Measurements from ENCODE around the gene PIK3R5.

Gene PIK3R5

DNA sequence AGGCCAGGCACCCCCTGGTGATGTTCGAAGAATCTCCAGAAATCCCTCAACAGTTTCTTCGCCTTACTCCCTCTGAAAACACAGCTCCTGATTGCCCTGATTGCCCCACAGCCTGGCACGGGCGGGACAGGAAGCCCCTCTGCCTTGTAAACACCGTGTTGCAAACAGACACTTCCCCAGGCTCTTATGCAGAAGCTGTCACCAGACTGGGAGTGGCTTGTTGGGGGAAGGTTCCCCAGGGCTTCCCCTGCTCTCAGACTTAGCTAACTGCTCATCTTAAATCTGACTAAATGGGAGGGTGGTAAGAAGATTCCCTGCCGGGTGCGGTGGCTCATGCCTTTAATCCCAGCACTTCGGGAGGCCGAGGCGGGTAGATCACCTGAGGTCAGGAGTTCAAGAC is 11.2 kb downstream of the PIK3R5 start:
- Mint-ChIP-seq H3K4me1 (peaks cover 14% of the 10 kb centered on the region), H3K36me3 (ENCODE audit: low read depth) (no peaks in the 10 kb centered on the region), H3K4me3 (no peak overlapping the region), H3K27me3 (ENCODE audit: low read depth, poor library complexity) (peaks cover 50% of the 10 kb centered on the region), H3K27ac (no peak overlapping the region), H3K9me3 (peaks cover 3% of the 10 kb centered on the region)
- DNase-seq: no peak
- TF ChIP-seq, protein P1, sequence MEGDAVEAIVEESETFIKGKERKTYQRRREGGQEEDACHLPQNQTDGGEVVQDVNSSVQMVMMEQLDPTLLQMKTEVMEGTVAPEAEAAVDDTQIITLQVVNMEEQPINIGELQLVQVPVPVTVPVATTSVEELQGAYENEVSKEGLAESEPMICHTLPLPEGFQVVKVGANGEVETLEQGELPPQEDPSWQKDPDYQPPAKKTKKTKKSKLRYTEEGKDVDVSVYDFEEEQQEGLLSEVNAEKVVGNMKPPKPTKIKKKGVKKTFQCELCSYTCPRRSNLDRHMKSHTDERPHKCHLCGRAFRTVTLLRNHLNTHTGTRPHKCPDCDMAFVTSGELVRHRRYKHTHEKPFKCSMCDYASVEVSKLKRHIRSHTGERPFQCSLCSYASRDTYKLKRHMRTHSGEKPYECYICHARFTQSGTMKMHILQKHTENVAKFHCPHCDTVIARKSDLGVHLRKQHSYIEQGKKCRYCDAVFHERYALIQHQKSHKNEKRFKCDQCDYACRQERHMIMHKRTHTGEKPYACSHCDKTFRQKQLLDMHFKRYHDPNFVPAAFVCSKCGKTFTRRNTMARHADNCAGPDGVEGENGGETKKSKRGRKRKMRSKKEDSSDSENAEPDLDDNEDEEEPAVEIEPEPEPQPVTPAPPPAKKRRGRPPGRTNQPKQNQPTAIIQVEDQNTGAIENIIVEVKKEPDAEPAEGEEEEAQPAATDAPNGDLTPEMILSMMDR (IDR thresholded peaks at IDR 0.05): no peak

GRCh38 chr17:8953156-8953885 is 12.2 kb downstream of the PIK3R5 start:
- Mint-ChIP-seq H3K27me3 (ENCODE audit: low read depth, poor library complexity) (peaks cover 48% of the 10 kb centered on the region), H3K4me1 (peaks cover 14% of the 10 kb centered on the region)

DNA sequence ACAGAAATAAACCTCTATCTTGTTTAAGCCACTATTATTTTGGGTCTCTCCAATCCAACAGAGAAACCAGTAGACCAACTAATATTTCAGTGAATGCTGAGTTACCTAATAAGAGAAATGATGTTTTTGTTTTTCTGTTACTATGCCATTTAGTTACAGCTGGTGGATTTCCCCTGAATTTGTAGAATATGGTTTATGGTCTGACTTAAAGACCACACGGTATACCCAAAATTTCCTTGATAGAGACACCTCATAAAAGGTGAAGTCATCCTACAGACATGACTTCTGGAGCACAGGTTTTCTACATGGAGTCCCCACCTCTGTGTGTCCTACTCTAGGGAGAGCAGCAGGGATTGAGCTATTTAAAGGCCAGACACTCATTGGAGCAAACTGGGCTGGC is 13.3 kb downstream of the PIK3R5 start:
- H3K27ac Mint-ChIP-seq: no peak overlapping the region
- H3K4me1 Mint-ChIP-seq: peaks cover 14% of the 10 kb centered on the region
- TF ChIP-seq, protein P1 (IDR thresholded peaks at IDR 0.05): no peak
- no peaks in the 10 kb centered on the region for H3K36me3 Mint-ChIP-seq (ENCODE audit: low read depth)
- no peak overlapping the region for H3K4me3 Mint-ChIP-seq
- peaks cover 7% of the 10 kb centered on the region for H3K9me3 Mint-ChIP-seq
- H3K27me3 Mint-ChIP-seq (ENCODE audit: low read depth, poor library complexity): peaks cover 49% of the 10 kb centered on the region
- DNase-seq: no peak

More at GRCh38 chr17:8953156-8953885, 12.2 kb downstream of the PIK3R5 start:
- peaks cover 3% of the 10 kb centered on the region for H3K9me3 Mint-ChIP-seq
- TF ChIP-seq, protein P1 (IDR thresholded peaks at IDR 0.05): no peak
- no peaks in the 10 kb centered on the region for H3K36me3 Mint-ChIP-seq (ENCODE audit: low read depth)
- no peak for DNase-seq
- H3K27ac Mint-ChIP-seq: no peak overlapping the region
- no peak overlapping the region for H3K4me3 Mint-ChIP-seq

DNA sequence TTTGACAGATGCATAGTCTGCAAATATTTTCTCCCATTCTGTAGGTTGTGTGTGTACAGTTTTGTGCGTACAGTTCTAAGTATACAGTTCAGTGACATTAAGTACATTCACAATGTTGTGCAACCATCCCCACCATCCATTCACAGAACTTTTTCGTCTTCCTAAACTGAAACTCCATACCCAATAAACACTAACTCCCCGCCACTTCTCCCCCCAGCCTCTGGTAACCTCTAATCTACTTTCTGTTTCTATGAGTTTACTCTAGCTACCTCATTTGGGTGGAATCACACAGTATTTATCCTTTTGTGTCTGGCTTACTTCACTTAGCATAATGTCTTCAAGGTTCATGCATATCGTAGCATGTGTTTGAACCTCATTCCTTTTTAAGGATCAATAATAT is 14.3 kb downstream of the PIK3R5 start:
- H3K9me3 Mint-ChIP-seq: peaks cover 14% of the 10 kb centered on the region
- H3K27ac Mint-ChIP-seq: no peak overlapping the region
- peaks cover 14% of the 10 kb centered on the region for H3K4me1 Mint-ChIP-seq
- no peaks in the 10 kb centered on the region for H3K36me3 Mint-ChIP-seq (ENCODE audit: low read depth)
- DNase-seq: no peak
- TF ChIP-seq, protein P1 (IDR thresholded peaks at IDR 0.05): no peak
- H3K27me3 Mint-ChIP-seq (ENCODE audit: low read depth, poor library complexity): peaks cover 52% of the 10 kb centered on the region
- no peak overlapping the region for H3K4me3 Mint-ChIP-seq

DNA sequence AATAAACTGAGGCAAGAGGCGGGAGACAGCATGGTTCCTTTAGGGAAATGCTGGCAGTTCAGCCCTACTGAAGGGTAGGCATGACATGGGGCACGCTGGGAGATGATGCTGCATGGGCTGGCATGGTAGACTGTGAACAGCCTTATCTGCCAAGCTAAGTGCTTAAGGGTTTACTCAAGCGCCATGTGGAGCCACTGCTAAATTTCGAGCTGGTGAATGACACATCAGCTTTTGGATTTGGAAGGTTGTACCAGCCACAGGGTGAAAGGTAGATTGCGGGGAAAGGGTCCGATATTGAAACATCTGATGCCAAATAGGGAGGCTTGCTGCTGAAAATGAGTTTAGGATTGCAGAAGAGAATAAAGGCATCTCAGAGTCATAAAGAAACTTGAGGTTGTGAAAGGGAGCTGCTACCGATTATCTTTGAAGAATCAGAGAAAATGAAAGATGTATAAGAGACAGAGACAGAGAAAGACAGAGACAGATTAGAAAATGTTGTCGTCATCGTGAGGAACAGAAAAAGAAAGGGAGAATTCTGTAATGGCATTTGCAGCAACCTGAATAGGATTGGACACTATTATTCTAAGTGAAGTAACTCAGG is 16.3 kb downstream of the PIK3R5 start:
- no peak overlapping the region for H3K4me3 Mint-ChIP-seq
- H3K4me1 Mint-ChIP-seq: peaks cover 2% of the 10 kb centered on the region
- H3K27me3 Mint-ChIP-seq (ENCODE audit: low read depth, poor library complexity): peaks cover 47% of the 10 kb centered on the region
- TF ChIP-seq, protein P1 (IDR thresholded peaks at IDR 0.05): no peak
- no peak for DNase-seq
- no peak overlapping the region for H3K27ac Mint-ChIP-seq
- H3K9me3 Mint-ChIP-seq: peaks cover 14% of the 10 kb centered on the region
- no peaks in the 10 kb centered on the region for H3K36me3 Mint-ChIP-seq (ENCODE audit: low read depth)

GRCh38 chr17:8948462-8948861 is 17.0 kb downstream of the PIK3R5 start:
- Mint-ChIP-seq H3K9me3 (peaks cover 17% of the 10 kb centered on the region), H3K4me3 (no peak overlapping the region), H3K4me1 (no peaks in the 10 kb centered on the region), H3K36me3 (ENCODE audit: low read depth) (no peaks in the 10 kb centered on the region), H3K27ac (no peak overlapping the region), H3K27me3 (ENCODE audit: low read depth, poor library complexity) (peaks cover 40% of the 10 kb centered on the region)
- no peak for DNase-seq
- TF ChIP-seq, protein P1 (IDR thresholded peaks at IDR 0.05): no peak

Measured in nephron progenitor cell (in vitro differentiated cells).